ENCODE results near the gene PLA2G4D. TPM values are rescaled to one million over a fixed set of nuclear protein-coding genes. Genes with fewer than 3 reads are reported as not detected.

PLA2G4D gene
- total and polyA plus RNA-seq, 7 donors = not detected

- WGBS, 3 donors = 13 to 33% (median 28%) methylated on average over 3 to 4 of the region's 4 CpGs
Observed at GRCh38 chr15:42024303-42024702, 70.1 kb downstream of the PLA2G4D start.

GRCh38 chr15:42021593-42021992 lies 72.8 kb downstream of the PLA2G4D start:
- H3K4me3 ChIP-seq = no peak overlapping the region
- no peaks in the 10 kb centered on the region for H3K27me3 ChIP-seq (ENCODE audit: insufficient read depth in 3 of 3, low read length in 2 of 3)
- H3K9me3 ChIP-seq = no peaks in the 10 kb centered on the region
- WGBS, 3 donors = 86 to 96% (median 93%) methylated on average over 4 to 5 of the region's 5 CpGs
- no peaks in the 10 kb centered on the region for H3K36me3 ChIP-seq (ENCODE audit: insufficient read depth in 1 of 2, low read depth in 1 of 2)
- intact Hi-C loops (cut with DNase I) = no loop called here
- H3K27ac ChIP-seq = no peak overlapping the region
- no peak for TF ChIP-seq CTCF (IDR thresholded peaks at IDR 0.05)
- no peak for DNase-seq
- H3K4me1 ChIP-seq = peaks cover 30% of the 10 kb centered on the region
- no peak for ATAC-seq

More at GRCh38 chr15:42024303-42024702, 70.1 kb downstream of the PLA2G4D start:
- Histone ChIP-seq H3K27me3 (ENCODE audit: insufficient read depth in 3 of 3, low read length in 2 of 3) (no peaks in the 10 kb centered on the region), H3K4me3 (no peak overlapping the region), H3K36me3 (ENCODE audit: insufficient read depth in 1 of 2, low read depth in 1 of 2) (no peaks in the 10 kb centered on the region), H3K9me3 (no peaks in the 10 kb centered on the region), H3K27ac (peak overlapping the region; percentile 71), H3K4me1 (peaks cover 30% of the 10 kb centered on the region)
- ATAC-seq (peak; percentile 84 to 91 (median 90)), DNase-seq (peak; percentile 44 to 83)
- intact Hi-C loops (cut with DNase I) = no loop called here
- no peak for TF ChIP-seq CTCF (IDR thresholded peaks at IDR 0.05)

- intact Hi-C loops (cut with DNase I) = no loop called here
- no peak for TF ChIP-seq CTCF (IDR thresholded peaks at IDR 0.05)
- H3K4me1 ChIP-seq = peaks cover 30% of the 10 kb centered on the region
- no peaks in the 10 kb centered on the region for H3K9me3 ChIP-seq
- no peak within 1 kb of the TSS for H3K27ac ChIP-seq
- ATAC-seq = no peak
- no peak within 1 kb of the TSS for H3K4me3 ChIP-seq
- no peak for DNase-seq
- H3K27me3 ChIP-seq (ENCODE audit: insufficient read depth in 3 of 3, low read length in 2 of 3) = no peaks in the 10 kb centered on the region
- WGBS, 3 donors = 91 to 94% (median 91%) methylated on average over 5 of the region's 5 CpGs
- H3K36me3 ChIP-seq (ENCODE audit: insufficient read depth in 1 of 2, low read depth in 1 of 2) = no peaks in the 10 kb centered on the region
Observed at GRCh38 chr15:42020713-42021273, 73.6 kb downstream of the PLA2G4D start, which contains the start of gene PLA2G4E. Gene PLA2G4E, minus strand, starts transcription at chr15:42021042. Its CDS starts 12 bp downstream, at chr15:42021030.

GRCh38 chr15:42018306-42019224 lies 75.8 kb downstream of the PLA2G4D start:
- WGBS, 3 donors = 35 to 52% (median 44%) methylated on average over 5 to 6 of the region's 6 CpGs
- no peak for TF ChIP-seq CTCF (IDR thresholded peaks at IDR 0.05)
- intact Hi-C loops (cut with DNase I) = no loop called here
- Histone ChIP-seq H3K36me3 (ENCODE audit: insufficient read depth in 1 of 2, low read depth in 1 of 2) (no peaks in the 10 kb centered on the region), H3K4me1 (peaks cover 20% of the 10 kb centered on the region), H3K27ac (peak overlapping the region; percentile 39), H3K9me3 (no peaks in the 10 kb centered on the region), H3K27me3 (ENCODE audit: insufficient read depth in 3 of 3, low read length in 2 of 3) (no peaks in the 10 kb centered on the region), H3K4me3 (no peak overlapping the region)
- peak; percentile 83 to 91 (median 86) for ATAC-seq
- peak; percentile 46 to 77 for DNase-seq

Other genes starting within 250 kb of the PLA2G4D start
- gene SPTBN5, start 200.5 kb downstream of the PLA2G4D start, total RNA-seq = under 1 TPM; 0.15 to 0.47 (median 0.29) TPM
- gene SPTBN5, start 200.5 kb downstream of the PLA2G4D start, polyA plus RNA-seq = under 1 TPM; 0.10 to 0.29 (median 0.13) TPM
- 1 to 10 TPM; 5.3 to 9.6 (median 6.3) TPM for gene EHD4, start 122.0 kb downstream of the PLA2G4D start, total RNA-seq
- gene EHD4, start 122.0 kb downstream of the PLA2G4D start, polyA plus RNA-seq = 1 to 10 TPM; 1.7 to 4.8 (median 2.2) TPM
- gene PLA2G4E, start 73.5 kb downstream of the PLA2G4D start, total RNA-seq = under 1 TPM in 3 of 4 donors, not detected in 1; 0.08 to 0.34 (median 0.24) TPM
- under 1 TPM in 2 of 3 donors, not detected in 1; 0.01 to 0.07 TPM for gene PLA2G4E, start 73.5 kb downstream of the PLA2G4D start, polyA plus RNA-seq
- gene PLA2G4F, start 62.1 kb upstream of the PLA2G4D start, total RNA-seq = 1 to 10 TPM; 1.9 to 5.3 (median 3.6) TPM
- under 1 TPM; 0.20 to 0.93 (median 0.86) TPM for gene PLA2G4F, start 62.1 kb upstream of the PLA2G4D start, polyA plus RNA-seq
- 10 to 100 TPM; 37.3 to 47.8 (median 46.2) TPM for gene VPS39, start 113.7 kb upstream of the PLA2G4D start, total RNA-seq
- gene VPS39, start 113.7 kb upstream of the PLA2G4D start, polyA plus RNA-seq = 10 to 100 TPM; 15.2 to 43.3 (median 17.7) TPM
- gene GANC, start 178.6 kb upstream of the PLA2G4D start, total RNA-seq = 10 to 100 TPM; 20.3 to 37.7 (median 24.2) TPM
- 10 to 100 TPM in 1 of 3 donors, 1 to 10 TPM in 2; 4.9 to 11.4 (median 9.9) TPM for gene GANC, start 178.6 kb upstream of the PLA2G4D start, polyA plus RNA-seq
- gene TMEM87A, start 178.9 kb upstream of the PLA2G4D start, total RNA-seq = 10 to 100 TPM; 17.6 to 30.4 (median 26.2) TPM
- gene TMEM87A, start 178.9 kb upstream of the PLA2G4D start, polyA plus RNA-seq = 10 to 100 TPM; 16.4 to 30.9 (median 22.0) TPM

All from psoas muscle (tissue), 8 donors.